Posterior vena cava (tissue), 2 donors: ENCODE data around the gene DHX15. TPM values are rescaled to one million over a fixed set of nuclear protein-coding genes. Genes with fewer than 3 reads are reported as not detected.

Experiments
- DNase-seq: peaks from one replicate; pipeline ENCODE4 v3.0.0-alpha.2; 2020; ENCODE audit warnings: low spot score
- intact Hi-C, 2 donors: fragments of 100-400 bp; cut with DNase I; formaldehyde crosslinking; loops; one replicate each; pipeline versions ENCODE4 v1.14.1 to v1.14.2; 2022 to 2023
- long read RNA-seq, 2 donors: library from polyadenylated mRNA; unstranded; transcript quantifications; one replicate each; pipeline ENCODE4 v2.0.0, GENCODE V29; 2020 to 2021
- total RNA-seq, 2 donors: library from RNA; stranded (reverse); fragmentation: NEBNext Ultra II Directional; extraction: Animal tissue kit (Norgen Biotek cat#: 25700); gene quantifications; one replicate each; pipeline ENCODE4 v1.2.1, GENCODE V29; 2021
- donor health status: DM: yes; HTN: yes; CAD: no.
- donor health status: DM: yes; HTN: yes; CAD: no.

Gene DHX15
- 10 to 100 TPM; 81.7 to 99.2 TPM for total RNA-seq
- long read RNA-seq, donor 1, transcript DHX15-201 (14 exons, 2,994 nt), result major isoform, 12 of 29 reads
- long read RNA-seq, donor 1, partial matches to known transcripts, result 9 of 29 reads
- long read RNA-seq, donor 1, other reads (novel, unspliced or antisense), result 4 of 29 reads
- long read RNA-seq, donor 2, transcript DHX15-201 (14 exons, 2,994 nt), result major isoform, 27 of 50 reads
- long read RNA-seq, donor 2, partial matches to known transcripts, result 21 of 50 reads
- long read RNA-seq, donor 2, other reads (novel, unspliced or antisense), result 1 of 50 reads

- intact Hi-C loops, result loop anchor here in 1 of 2 donors (10.0 kb wide), 2 partner anchors 210 to 410 kb away; partner anchors contain the start of gene SOD3
- peak; percentile 99 for DNase-seq
Measured at GRCh38 chr4:24584211-24584850, at the start of gene DHX15. DHX15 (minus strand) TSS chr4:24584554; CDS start chr4:24584393, 161 bp downstream.

DNA sequence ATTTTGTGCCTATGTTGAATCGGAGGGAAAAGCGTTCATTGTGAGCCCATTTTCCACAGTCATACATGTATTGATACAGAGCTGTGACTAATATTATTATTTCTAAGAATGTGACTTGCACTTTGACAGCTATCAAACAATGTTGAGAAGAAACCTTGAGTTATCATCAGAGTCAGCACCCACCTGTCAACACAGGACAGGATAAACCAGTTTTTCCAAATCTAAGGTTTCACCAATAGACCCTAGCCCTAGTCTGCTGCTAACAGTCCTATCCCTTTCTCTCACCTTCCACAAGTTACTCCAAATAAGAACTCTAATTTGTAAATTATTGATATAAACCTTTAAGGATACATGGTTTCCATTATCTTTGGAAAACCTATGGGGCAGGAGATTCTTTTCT is 47.7 kb upstream of the DHX15 start:
- no peak for DNase-seq
- intact Hi-C loops, result no loop called here

GRCh38 chr4:24630937-24631336 is 46.6 kb upstream of the DHX15 start:
- intact Hi-C loops, result no loop called here

GRCh38 chr4:24625091-24625490 is 40.7 kb upstream of the DHX15 start:
- intact Hi-C loops, result no loop called here

More at GRCh38 chr4:24630937-24631336, 46.6 kb upstream of the DHX15 start:
- DNase-seq, result no peak

GRCh38 chr4:24624381-24624780 is 40.0 kb upstream of the DHX15 start:
- no peak for DNase-seq
- intact Hi-C loops, result loop anchor here in 1 of 2 donors (5.0 kb wide), 1 partner anchor 262 kb away; no protein-coding TSS in a partner anchor

More at GRCh38 chr4:24625091-24625490, 40.7 kb upstream of the DHX15 start:
- no peak for DNase-seq

DNA sequence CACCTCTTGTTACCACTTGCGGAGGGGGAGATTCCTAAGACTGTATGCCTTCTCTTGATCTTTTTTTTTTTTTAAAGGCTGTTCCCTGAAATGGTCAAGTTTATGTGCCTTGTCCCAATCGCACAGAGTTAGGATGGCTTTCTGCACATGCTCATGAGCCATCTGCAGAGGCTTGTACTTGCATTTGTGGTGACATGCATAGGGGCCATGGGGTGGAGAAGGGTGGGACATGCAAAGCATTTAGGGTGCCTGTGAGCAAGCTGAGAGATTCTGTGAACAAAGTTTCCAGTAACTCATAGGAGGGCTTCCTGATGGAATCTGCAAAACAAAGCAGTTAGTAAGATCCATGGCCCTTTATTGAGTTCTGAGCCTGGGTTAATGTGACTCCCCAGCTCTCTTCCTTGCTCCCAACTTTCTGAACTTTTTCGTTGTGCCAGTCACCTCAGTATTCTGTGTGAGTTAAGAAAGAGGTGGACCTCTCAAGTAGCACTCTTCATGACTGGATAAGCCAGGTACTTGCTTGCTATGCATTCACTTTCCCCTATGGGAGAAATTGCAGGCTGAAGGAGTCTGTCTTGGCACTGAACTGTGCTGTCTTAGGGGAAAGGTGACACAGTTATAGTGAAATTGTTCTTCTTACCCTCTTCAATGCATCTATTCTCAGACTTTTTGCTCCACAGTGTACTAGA is 37.9 kb upstream of the DHX15 start:
- no peak for DNase-seq
- intact Hi-C loops, result loop anchor here in 1 of 2 donors (5.0 kb wide), 1 partner anchor 260 kb away; no protein-coding TSS in a partner anchor

GRCh38 chr4:24615977-24616376 is 31.6 kb upstream of the DHX15 start:
- DNase-seq, result no peak
- intact Hi-C loops, result no loop called here

DNA sequence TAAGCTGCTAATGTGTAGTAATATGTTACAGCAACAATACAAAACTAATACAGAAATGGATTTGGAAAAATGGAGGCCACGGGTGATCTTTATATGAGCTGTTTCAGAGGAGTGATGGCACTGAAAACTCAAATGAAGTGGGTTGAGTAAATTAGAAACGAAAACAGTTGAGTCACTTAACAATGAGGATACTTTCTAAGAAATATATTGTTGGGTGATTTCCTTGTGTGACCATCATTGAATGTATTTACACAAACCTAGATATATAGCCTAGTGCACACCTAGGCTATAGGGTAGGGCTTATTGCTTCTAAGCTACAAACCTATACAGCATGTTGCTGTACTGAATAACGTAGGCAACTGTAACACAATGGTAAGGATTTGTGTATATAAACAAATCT is 30.5 kb upstream of the DHX15 start:
- no peak for DNase-seq
- intact Hi-C loops, result no loop called here

GRCh38 chr4:24613502-24613901 is 29.1 kb upstream of the DHX15 start:
- intact Hi-C loops, result no loop called here
- no peak for DNase-seq

DNA sequence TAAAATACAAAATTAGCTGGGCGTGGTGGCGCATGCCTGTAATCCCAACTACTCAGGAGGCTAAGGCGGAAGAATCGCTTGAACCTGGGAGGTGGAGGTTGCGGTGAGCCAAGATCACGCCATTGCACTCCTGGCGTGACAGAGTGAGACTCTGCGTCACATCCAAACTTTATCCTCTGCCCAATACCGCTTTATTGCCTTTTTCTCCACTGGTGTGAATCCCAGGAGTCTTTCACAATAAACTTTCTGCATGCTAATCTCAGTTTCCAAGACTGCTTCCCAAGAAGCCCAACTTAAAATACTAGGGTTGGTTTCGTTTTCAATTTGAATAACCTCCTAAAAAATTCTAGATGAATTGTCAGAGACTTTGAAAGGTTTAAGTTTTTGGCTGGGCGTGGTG is 27.2 kb upstream of the DHX15 start:
- no peak for DNase-seq
- intact Hi-C loops, result no loop called here

DNA sequence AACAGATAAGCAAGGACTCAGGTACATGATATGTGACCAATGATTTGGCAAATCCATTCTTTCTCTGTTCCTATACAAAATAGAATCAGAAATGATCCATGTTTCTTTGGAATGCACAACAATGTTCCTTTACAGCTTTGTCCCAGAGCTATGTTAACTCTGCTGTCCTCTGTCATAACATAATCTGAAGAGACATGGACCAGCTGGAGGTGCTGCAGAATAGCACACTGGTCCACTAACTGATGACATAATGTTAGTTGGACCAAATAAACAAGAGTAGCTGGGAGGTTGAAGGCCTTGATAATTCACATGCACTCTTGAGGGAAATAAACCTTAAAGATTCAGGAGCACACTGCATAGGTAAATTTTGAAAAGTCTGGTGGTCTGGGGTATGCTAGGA is 23.0 kb upstream of the DHX15 start:
- DNase-seq, result no peak
- intact Hi-C loops, result no loop called here

GRCh38 chr4:24605216-24605615 is 20.9 kb upstream of the DHX15 start:
- no peak for DNase-seq
- intact Hi-C loops, result no loop called here

DNA sequence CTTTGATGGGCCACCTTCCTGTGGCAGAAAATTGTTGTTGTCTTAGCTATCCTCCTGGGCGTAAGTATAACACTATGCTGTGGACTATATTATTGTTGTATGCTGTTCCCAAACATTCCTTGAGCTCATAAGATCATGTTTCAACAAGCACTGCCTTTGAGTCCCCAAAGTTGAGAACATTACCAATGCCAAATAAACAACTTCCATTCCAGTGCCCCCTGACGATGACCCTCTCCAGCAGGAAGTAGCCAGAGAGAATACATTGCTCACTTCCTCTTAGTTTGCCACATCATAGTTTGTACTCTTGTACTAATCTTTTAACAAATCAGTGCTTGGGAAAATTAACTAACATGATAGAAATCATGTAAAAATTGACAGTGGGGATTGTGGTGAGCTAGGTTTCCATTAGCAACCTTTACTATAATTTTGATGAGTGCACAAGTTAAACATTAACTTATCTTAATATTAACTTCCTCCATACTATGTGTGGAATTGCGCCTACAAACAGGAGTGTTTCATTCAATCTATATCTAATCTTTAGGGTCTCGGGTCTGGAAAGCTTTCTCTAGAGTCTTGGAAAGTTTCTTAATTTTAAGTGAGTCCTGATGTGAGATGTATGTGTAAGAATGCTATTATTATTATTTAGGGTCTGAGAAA is 20.3 kb upstream of the DHX15 start:
- intact Hi-C loops, result no loop called here
- DNase-seq, result no peak

GRCh38 chr4:24603343-24603742 is 19.0 kb upstream of the DHX15 start:
- intact Hi-C loops, result no loop called here
- DNase-seq, result no peak

- no peak for DNase-seq
- intact Hi-C loops, result no loop called here
Measured at GRCh38 chr4:24601121-24601520, 16.8 kb upstream of the DHX15 start.

DNA sequence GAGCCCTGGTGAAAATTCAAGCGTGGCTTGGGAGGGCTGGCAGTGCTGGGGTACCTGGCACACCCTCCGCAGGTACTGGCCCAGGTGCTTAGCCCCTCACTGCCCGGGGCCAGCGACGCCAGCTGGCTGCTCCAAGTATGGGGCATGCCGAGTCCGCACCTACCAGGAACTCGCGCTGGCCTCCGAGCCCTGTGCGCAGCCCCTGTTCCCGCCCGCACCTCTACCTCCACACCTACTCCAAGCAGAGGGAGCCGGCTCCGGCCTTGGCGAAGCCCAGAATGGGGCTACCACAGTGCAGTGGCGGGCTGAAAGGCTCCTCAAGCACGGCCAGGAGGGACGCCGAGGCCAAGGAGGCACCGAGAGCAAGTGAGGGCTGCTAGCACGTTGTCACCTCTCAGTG is 14.9 kb upstream of the DHX15 start:
- peak; percentile 78 for DNase-seq
- intact Hi-C loops, result no loop called here

- no peak for DNase-seq
- intact Hi-C loops, result no loop called here
Measured at GRCh38 chr4:24598025-24598424, 13.7 kb upstream of the DHX15 start.

- intact Hi-C loops, result no loop called here
- no peak for DNase-seq
Measured at GRCh38 chr4:24595659-24596058, 11.3 kb upstream of the DHX15 start.

DNA sequence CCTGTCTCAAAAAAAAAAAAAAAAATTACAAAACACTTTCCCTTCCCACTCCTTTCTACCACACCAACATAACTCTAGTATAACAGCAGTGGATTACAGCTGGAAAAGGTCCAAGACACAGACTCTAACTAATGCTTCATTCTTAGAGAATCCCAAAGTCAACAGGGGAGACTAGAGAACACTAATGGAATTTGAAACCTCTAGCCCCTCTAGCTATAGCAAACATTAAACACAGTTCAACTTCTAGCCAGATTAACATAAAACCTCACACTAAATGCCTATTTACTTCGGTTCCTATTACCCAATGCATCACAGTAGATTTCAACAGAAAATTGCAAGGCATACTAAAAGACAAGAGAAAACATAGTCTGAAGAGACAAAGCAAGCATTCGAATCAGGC is 10.5 kb upstream of the DHX15 start:
- intact Hi-C loops, result no loop called here
- DNase-seq, result no peak

DNA sequence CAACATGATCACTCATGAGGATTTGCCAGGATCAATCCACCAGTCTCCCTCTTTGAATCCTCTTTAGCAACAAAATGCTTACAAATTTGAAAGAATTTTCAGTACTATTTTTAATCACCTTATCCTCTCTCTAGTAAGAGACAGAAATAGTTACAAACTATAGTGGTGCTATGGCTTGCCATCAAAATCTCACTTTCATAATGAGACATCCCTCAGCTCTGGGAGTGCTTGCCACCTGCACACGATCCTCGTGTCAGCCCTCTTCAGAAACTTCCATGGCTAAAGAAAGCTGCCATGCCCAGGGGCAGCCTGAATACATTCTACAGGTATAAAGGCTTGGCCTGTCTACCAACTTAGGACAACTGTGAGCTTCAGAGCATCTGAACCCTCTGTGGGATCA is 5.1 kb upstream of the DHX15 start:
- intact Hi-C loops, result loop anchor here in 1 of 2 donors (10.0 kb wide), 2 partner anchors 205 to 405 kb away; partner anchors contain the start of gene SOD3
- no peak for DNase-seq
